GM23338 (cell line): ENCODE results near the gene COL6A3. TPM values are rescaled to one million over a fixed set of nuclear protein-coding genes. Genes with fewer than 3 reads are reported as not detected.

Experiments
- ATAC-seq: fragments of 200-7000 bp; cut with Tn5 transposase; 3 replicates; pipeline ENCODE4 v1.9.1; 2020
- DNase-seq: peaks from one replicate; pipeline ENCODE4 v3.0.0-alpha.2; 2015; ENCODE audit warnings: low spot score
- H2AFZ ChIP-seq: fragments of 200-600 bp; sonication (generic); 2 replicates; pipeline ENCODE4 v1.8.0; 2016; ENCODE audit warnings: antibody characterized with exemption, mild to moderate bottlenecking, moderate library complexity
- H3F3A ChIP-seq: fragments of 200-600 bp; sonication (generic); replicated peaks from 2 replicates; pipeline ENCODE4 v1.8.0; 2017; ENCODE audit warnings: antibody characterized with exemption, mixed run types, low read depth
- H3K27ac ChIP-seq: fragments of 200-600 bp; sonication (generic); 2 replicates; pipeline ENCODE4 v1.6.1; 2016; ENCODE audit warnings: low read depth
- H3K27me3 ChIP-seq: fragments of 200-600 bp; sonication (generic); 2 replicates; pipeline ENCODE4 v1.8.0; 2016; ENCODE audit warnings: mild to moderate bottlenecking, mixed run types, moderate library complexity; ENCODE audit not compliant: insufficient read depth
- H3K36me3 ChIP-seq: fragments of 200-600 bp; sonication (generic); 2 replicates; pipeline ENCODE4 v1.8.0; 2016; ENCODE audit warnings: mild to moderate bottlenecking; ENCODE audit not compliant: insufficient read depth
- H3K4me1 ChIP-seq: fragments of 200-600 bp; sonication (generic); 2 replicates; pipeline ENCODE4 v1.8.0; 2016; ENCODE audit warnings: mild to moderate bottlenecking, moderate library complexity; ENCODE audit not compliant: insufficient read depth
- H3K4me2 ChIP-seq: fragments of 200-600 bp; sonication (generic); 2 replicates; pipeline ENCODE4 v1.7.1; 2017; ENCODE audit warnings: mixed run types
- H3K4me3 ChIP-seq: fragments of 200-600 bp; sonication (generic); 2 replicates; pipeline ENCODE4 v1.6.1; 2016; ENCODE audit warnings: mixed run types
- H3K79me2 ChIP-seq: fragments of 200-600 bp; sonication (generic); replicated peaks from 2 replicates; pipeline ENCODE4 v1.8.0; 2017; ENCODE audit warnings: mild to moderate bottlenecking; ENCODE audit not compliant: insufficient read depth
- H3K9me2 ChIP-seq: fragments of 200-600 bp; sonication (generic); 2 replicates; pipeline ENCODE4 v1.8.0; 2017; ENCODE audit not compliant: insufficient read depth
- H4K20me1 ChIP-seq: fragments of 200-600 bp; sonication (generic); replicated peaks from 2 replicates; pipeline ENCODE4 v1.8.0; 2017; ENCODE audit warnings: mild to moderate bottlenecking; ENCODE audit not compliant: insufficient read depth
- H3K27ac Mint-ChIP-seq: 2 replicates; pipeline ENCODE4 v1.8.0; 2020; ENCODE audit warnings: inconsistent platforms, mild to moderate bottlenecking, moderate library complexity, mixed read lengths
- H3K27me3 Mint-ChIP-seq: 3 replicates; pipeline ENCODE4 v1.8.0; 2022; ENCODE audit warnings: low read depth, mild to moderate bottlenecking, moderate library complexity, mixed read lengths, inconsistent platforms; ENCODE audit not compliant: insufficient read depth, poor library complexity
- H3K36me3 Mint-ChIP-seq: 3 replicates; pipeline ENCODE4 v1.8.0; 2021; ENCODE audit warnings: low read depth, mild to moderate bottlenecking, inconsistent platforms, moderate library complexity, mixed read lengths
- H3K4me1 Mint-ChIP-seq: 3 replicates; pipeline ENCODE4 v1.8.0; 2020; ENCODE audit warnings: mild to moderate bottlenecking, inconsistent platforms, mixed read lengths
- H3K4me3 Mint-ChIP-seq: 3 replicates; pipeline ENCODE4 v1.8.0; 2021; ENCODE audit warnings: moderate library complexity, mild to moderate bottlenecking, inconsistent platforms, mixed read lengths
- H3K9me3 Mint-ChIP-seq: 3 replicates; pipeline ENCODE4 v1.8.0; 2020; ENCODE audit warnings: moderate library complexity, mild to moderate bottlenecking, inconsistent platforms, mixed read lengths
- CREB1 ChIP-seq: fragments of 250-450 bp; sonication (Bioruptor Pico); IDR thresholded peaks from 2 replicates; pipeline ENCODE4 v1.5.0; 2020; ENCODE audit warnings: low read depth, mild to moderate bottlenecking, moderate library complexity
- EZH2 ChIP-seq: fragments of 200-600 bp; sonication (generic); IDR thresholded peaks from one replicate; pipeline ENCODE4 v1.8.0; 2017; ENCODE audit warnings: antibody characterized with exemption, mild to moderate bottlenecking, low read depth; ENCODE audit not compliant: unreplicated experiment
- JUNB ChIP-seq: IDR thresholded peaks from one replicate; pipeline ENCODE4 v1.6.1; 2016; ENCODE audit warnings: antibody characterized with exemption; ENCODE audit not compliant: unreplicated experiment
- NANOG ChIP-seq: IDR thresholded peaks from 2 replicates; pipeline ENCODE4 v1.6.1; 2016; ENCODE audit warnings: antibody characterized with exemption, borderline replicate concordance
- POLR2AphosphoS5 ChIP-seq: IDR thresholded peaks from 2 replicates; pipeline ENCODE4 v1.6.1; 2016; ENCODE audit warnings: antibody characterized with exemption, low read depth
- REST ChIP-seq: IDR thresholded peaks from one replicate; pipeline ENCODE4 v1.6.1; 2018; ENCODE audit warnings: antibody characterized with exemption; ENCODE audit not compliant: unreplicated experiment
- ZNF462 ChIP-seq: fragments of 250-450 bp; sonication (Bioruptor Pico); IDR thresholded peaks from 2 replicates; pipeline ENCODE4 v1.5.0; 2020; ENCODE audit warnings: mild to moderate bottlenecking, moderate library complexity
- polyA plus RNA-seq: library from polyadenylated mRNA; unstranded; fragments of >200 nt; fragmentation: Nextera tagmentation; extraction: Ambion mirVana; gene quantifications from 2 replicates; pipeline ENCODE4 v1.2.1, GENCODE V29; 2016
- total RNA-seq: library from RNA; depleted of rRNA; stranded (reverse); fragments of >200 nt; shearing (Covaris generic); gene quantifications from 2 replicates; pipeline ENCODE4 v1.2.3, GENCODE V29; 2014

Gene COL6A3
- total and polyA plus RNA-seq, 2 experiments from 2014 or later: 1.2 to 7.3 TPM

- TF ChIP-seq NANOG (no peak), CREB1 (CRISPR knock-in tag) (no peak), EZH2 (no peak), REST (no peak), ZNF462 (CRISPR knock-in tag) (no peak), JUNB (no peak), POLR2AphosphoS5 (no peak)
- Histone ChIP-seq H3K36me3 (no peaks in the 10 kb centered on the region), H3K27ac (no peak overlapping the region), H3K4me3 (no peak overlapping the region), H3K27me3 (no peaks in the 10 kb centered on the region), H2AFZ (no peak overlapping the region), H4K20me1 (no peaks in the 10 kb centered on the region), H3K79me2 (no peaks in the 10 kb centered on the region), H3F3A (no peaks in the 10 kb centered on the region), H3K4me1 (no peaks in the 10 kb centered on the region), H3K4me2 (no peak overlapping the region), H3K9me2 (no peaks in the 10 kb centered on the region; the same call in 1 of the 2 replicates)
- no peak for ATAC-seq
- H3K9me3 Mint-ChIP-seq: no peaks in the 10 kb centered on the region
- no peak overlapping the region for H3K4me3 Mint-ChIP-seq
- no peaks in the 10 kb centered on the region for H3K4me1 Mint-ChIP-seq
- peaks cover 11% of the 10 kb centered on the region for H3K27me3 Mint-ChIP-seq
- H3K27ac Mint-ChIP-seq: no peak overlapping the region
- no peak for DNase-seq
- H3K36me3 Mint-ChIP-seq: no peaks in the 10 kb centered on the region
These were observed 20.4 kb downstream of the COL6A3 start for GRCh38 chr2:237393523-237393922.
